Endodermal cell (in vitro differentiated cells): ENCODE results near the gene C19orf85. TPM values are rescaled to one million over a fixed set of nuclear protein-coding genes. Genes with fewer than 3 reads are reported as not detected.
"Not testable (repeated sequence)": the region's sequence is repeated elsewhere in the genome, so short reads cannot be mapped to it uniquely, and the experiment has no call there.

Source experiments
- DNase-seq: peaks from one replicate; pipeline ENCODE4 v3.0.0-alpha.2; 2017
- H3K27ac ChIP-seq: 2 replicates; pipeline ENCODE4 v1.5.1; 2013; ENCODE audit warnings: mild to moderate bottlenecking, low read depth, low read length, moderate library complexity
- H3K27me3 ChIP-seq: 2 replicates; pipeline ENCODE4 v1.6.1; 2013; ENCODE audit warnings: mild to moderate bottlenecking, low read length, moderate library complexity; ENCODE audit not compliant: insufficient read depth, control insufficient read depth, poor library complexity, severe bottlenecking
- H3K36me3 ChIP-seq: 2 replicates; pipeline ENCODE4 v1.7.0; 2013; ENCODE audit warnings: mild to moderate bottlenecking, low read length, moderate library complexity; ENCODE audit not compliant: control insufficient read depth, insufficient read depth
- H3K4me1 ChIP-seq: one replicate; pipeline ENCODE4 v1.7.0; 2013; ENCODE audit warnings: low read length; ENCODE audit not compliant: control insufficient read depth, insufficient read depth
- H3K4me3 ChIP-seq: 2 replicates; pipeline ENCODE4 v1.5.1; 2013; ENCODE audit warnings: mild to moderate bottlenecking, low read length, moderate library complexity
- H3K9ac ChIP-seq: 2 replicates; pipeline ENCODE4 v1.6.1; 2013; ENCODE audit warnings: mild to moderate bottlenecking, low read length, moderate library complexity; ENCODE audit not compliant: poor library complexity, severe bottlenecking; ENCODE audit errors: extremely low read depth
- H3K9me3 ChIP-seq: 2 replicates; pipeline ENCODE4 v1.6.1; 2013; ENCODE audit warnings: mild to moderate bottlenecking, low read length, moderate library complexity; ENCODE audit not compliant: control insufficient read depth
- H3K27ac Mint-ChIP-seq: 2 replicates; pipeline ENCODE4 v1.8.0; 2020; ENCODE audit warnings: mixed read lengths
- H3K27me3 Mint-ChIP-seq: 2 replicates; pipeline ENCODE4 v1.8.0; 2021; ENCODE audit warnings: mild to moderate bottlenecking, mixed read lengths; ENCODE audit not compliant: insufficient read depth
- H3K36me3 Mint-ChIP-seq: 2 replicates; pipeline ENCODE4 v1.8.0; 2020; ENCODE audit warnings: low read depth, mixed read lengths
- H3K4me1 Mint-ChIP-seq: 2 replicates; pipeline ENCODE4 v1.8.0; 2020; ENCODE audit warnings: mixed read lengths
- H3K4me3 Mint-ChIP-seq: 2 replicates; pipeline ENCODE4 v1.8.0; 2020; ENCODE audit warnings: mild to moderate bottlenecking, moderate library complexity, mixed read lengths
- H3K9me3 Mint-ChIP-seq: 2 replicates; pipeline ENCODE4 v1.8.0; 2020; ENCODE audit warnings: mild to moderate bottlenecking, mixed read lengths
- WGBS, 2 experiments: methylation state at CpG; one replicate each; pipeline versions ENCODE4 v1.1.5 to v1.1.7; 2013; ENCODE audit warnings: missing lambda C conversion rate in 2 of 2, mixed read lengths in 1 of 2; ENCODE audit not compliant: insufficient coverage in 1 of 2, insufficient read length in 1 of 2; 5-methylcytosine and 5-hydroxymethylcytosine counted together
- total RNA-seq, 2 donors: library from RNA; stranded (reverse); fragmentation: NEBNext Ultra II Directional in 1 of 2; extraction: Animal tissue kit (Norgen Biotek cat#: 25700) in 1 of 2; gene quantifications; 2 replicates in 1 of 2; 3 replicates in 1 of 2; pipeline ENCODE4 v1.2.1, GENCODE V29; 2021
- TF ChIP-seq, protein P1 (sequence below): fragments of 200-600 bp; sonication (generic); conservative IDR thresholded peaks from 2 replicates; pipeline ENCODE4 v1.5.0; 2021; ENCODE audit warnings: antibody characterized with exemption, mild to moderate bottlenecking

The C19orf85 gene
- total RNA-seq, 2 donors from 2014 or later: 0.62 to 2.3 TPM

DNA sequence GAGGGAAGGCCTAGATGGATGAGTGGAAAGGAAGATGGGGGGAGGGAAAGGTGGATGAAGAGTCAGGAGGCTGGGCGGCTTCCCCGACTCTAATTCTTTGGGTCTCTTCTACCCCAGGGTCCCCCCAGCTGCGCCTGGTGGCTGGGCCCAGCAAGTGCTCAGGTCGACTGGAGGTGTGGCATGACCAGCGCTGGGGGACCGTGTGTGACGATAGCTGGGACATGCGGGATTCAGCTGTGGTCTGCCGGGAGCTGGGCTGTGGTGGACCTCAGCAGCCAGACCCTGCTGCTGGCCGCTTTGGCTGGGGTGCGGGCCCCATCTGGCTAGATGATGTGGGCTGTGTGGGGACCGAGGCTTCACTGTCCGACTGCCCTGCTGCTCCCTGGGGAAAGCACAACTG lies 33.2 kb upstream of the C19orf85 start:
- Histone ChIP-seq H3K9me3 (no peaks in the 10 kb centered on the region), H3K9ac (no peak overlapping the region), H3K27ac (no peak overlapping the region), H3K36me3 (no peaks in the 10 kb centered on the region), H3K27me3 (peaks cover 6% of the 10 kb centered on the region), H3K4me1 (no peaks in the 10 kb centered on the region), H3K4me3 (no peak overlapping the region)
- H3K27ac Mint-ChIP-seq: no peak overlapping the region
- H3K9me3 Mint-ChIP-seq: peaks cover 4% of the 10 kb centered on the region
- TF ChIP-seq, protein P1, sequence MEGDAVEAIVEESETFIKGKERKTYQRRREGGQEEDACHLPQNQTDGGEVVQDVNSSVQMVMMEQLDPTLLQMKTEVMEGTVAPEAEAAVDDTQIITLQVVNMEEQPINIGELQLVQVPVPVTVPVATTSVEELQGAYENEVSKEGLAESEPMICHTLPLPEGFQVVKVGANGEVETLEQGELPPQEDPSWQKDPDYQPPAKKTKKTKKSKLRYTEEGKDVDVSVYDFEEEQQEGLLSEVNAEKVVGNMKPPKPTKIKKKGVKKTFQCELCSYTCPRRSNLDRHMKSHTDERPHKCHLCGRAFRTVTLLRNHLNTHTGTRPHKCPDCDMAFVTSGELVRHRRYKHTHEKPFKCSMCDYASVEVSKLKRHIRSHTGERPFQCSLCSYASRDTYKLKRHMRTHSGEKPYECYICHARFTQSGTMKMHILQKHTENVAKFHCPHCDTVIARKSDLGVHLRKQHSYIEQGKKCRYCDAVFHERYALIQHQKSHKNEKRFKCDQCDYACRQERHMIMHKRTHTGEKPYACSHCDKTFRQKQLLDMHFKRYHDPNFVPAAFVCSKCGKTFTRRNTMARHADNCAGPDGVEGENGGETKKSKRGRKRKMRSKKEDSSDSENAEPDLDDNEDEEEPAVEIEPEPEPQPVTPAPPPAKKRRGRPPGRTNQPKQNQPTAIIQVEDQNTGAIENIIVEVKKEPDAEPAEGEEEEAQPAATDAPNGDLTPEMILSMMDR: no peak
- peaks cover 44% of the 10 kb centered on the region for H3K27me3 Mint-ChIP-seq
- no peaks in the 10 kb centered on the region for H3K36me3 Mint-ChIP-seq
- H3K4me1 Mint-ChIP-seq: no peaks in the 10 kb centered on the region
- no peak for DNase-seq
- 88 to 90% methylated on average over 11 to 13 of the region's 13 CpGs for WGBS, 2 experiments
- no peak overlapping the region for H3K4me3 Mint-ChIP-seq

DNA sequence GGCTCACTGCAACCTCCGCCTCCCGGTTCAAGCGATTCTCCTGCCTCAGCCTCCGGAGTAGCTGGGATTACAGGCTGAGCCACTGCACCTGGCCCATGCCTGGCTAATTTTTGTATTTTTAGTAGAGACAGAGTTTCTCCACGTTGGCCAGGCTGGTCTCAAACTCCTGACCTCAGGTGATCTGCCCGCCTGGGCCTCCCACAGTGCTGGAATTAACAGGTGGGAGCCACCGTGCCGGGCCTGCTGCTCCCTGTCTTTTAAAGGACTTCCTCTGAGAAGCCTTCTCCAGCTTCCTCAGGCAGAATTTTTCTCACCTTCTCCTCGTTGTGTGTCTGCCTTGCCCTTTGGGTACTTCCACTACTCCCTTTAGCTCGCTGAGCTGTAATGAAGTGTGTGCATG lies 32.3 kb upstream of the C19orf85 start:
- not testable (repeated sequence) for H3K36me3 Mint-ChIP-seq
- peaks cover 39% of the 10 kb centered on the region for H3K27me3 Mint-ChIP-seq
- WGBS, 2 experiments: 70 to 79% methylated on average over 7 to 10 of the region's 10 CpGs

GRCh38 chr19:55495646-55496349 lies 31.2 kb upstream of the C19orf85 start:
- H3K9ac ChIP-seq: no peak overlapping the region
- H3K27ac Mint-ChIP-seq: no peak overlapping the region
- peak; percentile 72 for DNase-seq
- H3K4me3 Mint-ChIP-seq: no peak overlapping the region
- H3K36me3 Mint-ChIP-seq: no peaks in the 10 kb centered on the region
- peaks cover 33% of the 10 kb centered on the region for H3K27me3 Mint-ChIP-seq
- no peaks in the 10 kb centered on the region for H3K4me1 Mint-ChIP-seq
- H3K27me3 ChIP-seq: no peaks in the 10 kb centered on the region
- H3K9me3 ChIP-seq: no peaks in the 10 kb centered on the region
- no peaks in the 10 kb centered on the region for H3K9me3 Mint-ChIP-seq
- 68 to 79% methylated on average over 5 to 11 of the region's 11 CpGs for WGBS, 2 experiments
- no peaks in the 10 kb centered on the region for H3K4me1 ChIP-seq
- TF ChIP-seq, protein P1: no peak
- H3K27ac ChIP-seq: no peak overlapping the region
- no peak overlapping the region for H3K4me3 ChIP-seq
- no peaks in the 10 kb centered on the region for H3K36me3 ChIP-seq

More for the DNA sequence above, 32.3 kb upstream of the C19orf85 start:
- H3K27me3 ChIP-seq, H3K4me1 ChIP-seq, H3K9me3 ChIP-seq, H3K27ac ChIP-seq, H3K27ac Mint-ChIP-seq, H3K36me3 ChIP-seq, DNase-seq, H3K4me1 Mint-ChIP-seq, H3K9me3 Mint-ChIP-seq, H3K9ac ChIP-seq, H3K4me3 ChIP-seq, H3K4me3 Mint-ChIP-seq: not testable (repeated sequence)
